Measurements from ENCODE around the gene MCTP1. TPM values are rescaled to one million over a fixed set of nuclear protein-coding genes. Genes with fewer than 3 reads are reported as not detected.

The MCTP1 gene
- total and polyA plus RNA-seq, 2 donors from 2014 or later: 1.4 to 19.3 TPM

GRCh38 chr5:94891565-94891964 lies 393.3 kb downstream of the MCTP1 start:
- FAIRE-seq (no peak), DNase-seq (no peak)
- intact Hi-C loops (cut with DNase I): no loop called here
- no peaks in the 10 kb centered on the region for H3K9me3 ChIP-seq (ENCODE audit: control insufficient read depth in 2 of 3, insufficient read depth in 1 of 3, low read length in 3 of 3)
- no peak overlapping the region for H3K4me3 ChIP-seq (ENCODE audit: low read length in 3 of 3)
- no peaks in the 10 kb centered on the region for H3K36me3 ChIP-seq (ENCODE audit: control insufficient read depth in 2 of 3, insufficient read depth in 3 of 3, low read length in 3 of 3)
- TF ChIP-seq CTCF (IDR thresholded peaks at IDR 0.05; ENCODE audit: borderline replicate concordance, extremely low read depth, insufficient read depth): no peak
- no peaks in the 10 kb centered on the region for H3K27me3 ChIP-seq (ENCODE audit: control insufficient read depth, insufficient read depth, low read length)
- H3K27ac ChIP-seq (ENCODE audit: low read depth in 2 of 2, low read length in 2 of 2): no peak overlapping the region
- H3K4me1 ChIP-seq (ENCODE audit: control insufficient read depth in 2 of 3, insufficient read depth in 2 of 3, low read depth in 1 of 3, low read length in 3 of 3): no peaks in the 10 kb centered on the region
- H3K9ac ChIP-seq (ENCODE audit: low read length in 3 of 3): no peak overlapping the region

- Histone ChIP-seq H3K27ac (ENCODE audit: low read depth in 2 of 2, low read length in 2 of 2) (no peak overlapping the region), H3K9ac (ENCODE audit: low read length in 3 of 3) (no peak overlapping the region), H3K4me1 (ENCODE audit: control insufficient read depth in 2 of 3, insufficient read depth in 2 of 3, low read depth in 1 of 3, low read length in 3 of 3) (no peaks in the 10 kb centered on the region), H3K36me3 (ENCODE audit: control insufficient read depth in 2 of 3, insufficient read depth in 3 of 3, low read length in 3 of 3) (no peaks in the 10 kb centered on the region), H3K9me3 (ENCODE audit: control insufficient read depth in 2 of 3, insufficient read depth in 1 of 3, low read length in 3 of 3) (no peaks in the 10 kb centered on the region), H3K27me3 (ENCODE audit: control insufficient read depth, insufficient read depth, low read length) (no peaks in the 10 kb centered on the region), H3K4me3 (ENCODE audit: low read length in 3 of 3) (no peak overlapping the region)
- TF ChIP-seq CTCF (IDR thresholded peaks at IDR 0.05; ENCODE audit: borderline replicate concordance, extremely low read depth, insufficient read depth): no peak
- DNase-seq: no peak
- intact Hi-C loops (cut with DNase I): no loop called here
- FAIRE-seq: no peak
These were observed 394.0 kb downstream of the MCTP1 start for GRCh38 chr5:94890907-94891306.

GRCh38 chr5:94888674-94889073 lies 396.2 kb downstream of the MCTP1 start:
- DNase-seq (no peak), FAIRE-seq (no peak)
- TF ChIP-seq CTCF (IDR thresholded peaks at IDR 0.05; ENCODE audit: borderline replicate concordance, extremely low read depth, insufficient read depth): no peak
- Histone ChIP-seq H3K4me3 (ENCODE audit: low read length in 3 of 3) (no peak overlapping the region), H3K27ac (ENCODE audit: low read depth in 2 of 2, low read length in 2 of 2) (no peak overlapping the region), H3K9ac (ENCODE audit: low read length in 3 of 3) (no peak overlapping the region), H3K9me3 (ENCODE audit: control insufficient read depth in 2 of 3, insufficient read depth in 1 of 3, low read length in 3 of 3) (no peaks in the 10 kb centered on the region), H3K27me3 (ENCODE audit: control insufficient read depth, insufficient read depth, low read length) (no peaks in the 10 kb centered on the region), H3K36me3 (ENCODE audit: control insufficient read depth in 2 of 3, insufficient read depth in 3 of 3, low read length in 3 of 3) (no peaks in the 10 kb centered on the region), H3K4me1 (ENCODE audit: control insufficient read depth in 2 of 3, insufficient read depth in 2 of 3, low read depth in 1 of 3, low read length in 3 of 3) (no peaks in the 10 kb centered on the region)
- intact Hi-C loops (cut with DNase I): no loop called here

GRCh38 chr5:94885931-94886330 lies 399.0 kb downstream of the MCTP1 start:
- H3K4me3 ChIP-seq (ENCODE audit: low read length in 3 of 3): no peak overlapping the region
- no peaks in the 10 kb centered on the region for H3K36me3 ChIP-seq (ENCODE audit: control insufficient read depth in 2 of 3, insufficient read depth in 3 of 3, low read length in 3 of 3)
- no peaks in the 10 kb centered on the region for H3K4me1 ChIP-seq (ENCODE audit: control insufficient read depth in 2 of 3, insufficient read depth in 2 of 3, low read depth in 1 of 3, low read length in 3 of 3)
- DNase-seq (no peak), FAIRE-seq (no peak)
- TF ChIP-seq CTCF (IDR thresholded peaks at IDR 0.05; ENCODE audit: borderline replicate concordance, extremely low read depth, insufficient read depth): no peak
- no peaks in the 10 kb centered on the region for H3K27me3 ChIP-seq (ENCODE audit: control insufficient read depth, insufficient read depth, low read length)
- H3K27ac ChIP-seq (ENCODE audit: low read depth in 2 of 2, low read length in 2 of 2): no peak overlapping the region
- H3K9me3 ChIP-seq (ENCODE audit: control insufficient read depth in 2 of 3, insufficient read depth in 1 of 3, low read length in 3 of 3): no peaks in the 10 kb centered on the region
- H3K9ac ChIP-seq (ENCODE audit: low read length in 3 of 3): no peak overlapping the region
- intact Hi-C loops (cut with DNase I): no loop called here

Data from kidney (tissue), 14 donors.